HG02981 (cell line): ENCODE results near the gene SP7.
"Not testable (repeated sequence)": the region's sequence is repeated elsewhere in the genome, so short reads cannot be mapped to it uniquely, and the experiment has no call there.

Source experiments
- ATAC-seq: cut with Tn5 transposase; IDR thresholded peaks from one replicate; pipeline ENCODE4 v1.9.1; 2021; ENCODE audit warnings: mild to moderate bottlenecking, moderate library complexity; ENCODE audit not compliant: unreplicated experiment

SP7 gene

GRCh38 chr12:53347905-53348304, 11.8 kb upstream of the SP7 start:
- no peak for ATAC-seq

DNA sequence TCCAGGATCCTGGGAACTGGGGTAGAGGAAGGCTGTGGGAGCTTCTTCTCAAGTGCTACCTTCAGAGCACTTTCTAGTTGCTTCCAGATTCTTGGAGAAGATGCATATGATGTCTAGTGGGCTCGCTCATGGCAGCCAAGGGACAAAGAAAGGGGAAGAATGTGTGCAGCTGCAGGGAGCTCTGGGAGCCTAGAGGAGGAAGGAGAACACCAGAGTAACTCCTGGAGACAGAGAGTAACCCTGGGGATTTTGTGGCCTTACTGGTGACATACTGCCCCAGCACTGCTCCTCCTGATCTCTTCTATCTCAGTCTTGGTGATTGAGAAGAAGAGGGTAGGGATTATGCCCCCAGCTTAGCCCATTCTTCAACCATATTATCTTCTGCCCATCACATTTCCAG, 10.3 kb upstream of the SP7 start:
- no peak for ATAC-seq

DNA sequence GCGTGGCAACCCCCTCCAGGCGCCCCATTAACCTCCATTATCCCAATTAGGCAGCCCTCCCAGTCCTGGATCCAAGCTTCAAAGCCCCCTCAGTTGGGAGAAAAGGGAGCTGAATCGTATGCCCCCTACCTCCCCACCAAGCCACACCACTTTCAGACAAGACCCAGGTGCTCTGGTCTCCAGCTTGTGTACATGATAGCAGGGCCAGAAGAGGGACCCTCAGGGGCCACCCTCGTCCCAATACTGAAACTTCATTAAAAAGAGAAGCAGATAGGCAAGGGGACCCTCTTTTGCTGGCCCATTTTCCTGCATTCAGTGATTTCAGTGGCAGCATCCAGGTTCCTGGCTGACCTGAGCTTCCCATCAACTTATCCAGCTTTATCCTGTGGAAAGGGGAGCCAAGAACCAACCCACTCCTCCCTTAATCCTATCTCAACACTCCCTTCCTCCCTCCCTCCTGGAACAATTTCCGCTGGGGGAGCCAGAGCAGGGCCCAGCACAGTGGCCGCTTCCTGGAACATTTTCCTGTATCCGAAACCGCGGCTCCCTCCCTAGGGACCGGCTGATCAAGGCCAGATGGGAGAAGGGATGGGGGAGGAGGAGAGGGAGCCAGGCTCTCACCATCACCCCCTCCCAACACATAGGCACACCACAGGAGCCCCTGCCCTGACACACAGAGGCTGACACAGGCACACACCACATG, 9.5 kb upstream of the SP7 start:
- ATAC-seq: no peak

- no peak for ATAC-seq
Measured at GRCh38 chr12:53344824-53345485, 8.8 kb upstream of the SP7 start.

DNA sequence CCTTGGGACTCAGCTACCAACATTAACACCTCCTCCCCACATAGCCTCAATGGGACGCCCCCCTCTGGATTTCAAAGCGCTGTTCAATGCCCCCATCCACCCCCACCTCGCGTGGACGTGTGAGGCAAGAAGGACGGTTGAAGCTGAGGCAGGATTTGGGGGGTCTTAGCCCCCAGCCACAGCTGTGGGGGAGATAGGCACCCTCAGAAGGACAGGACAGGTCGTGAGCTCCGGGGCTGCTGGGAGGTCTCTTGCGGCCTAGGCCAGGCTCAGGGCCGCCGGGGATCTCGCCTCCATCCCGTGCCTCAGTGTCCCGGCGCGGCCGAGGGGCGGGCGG, 8.3 kb upstream of the SP7 start:
- no peak for ATAC-seq

- no peak for ATAC-seq
Measured at GRCh38 chr12:53343969-53344368, 7.8 kb upstream of the SP7 start.

- no peak for ATAC-seq
Measured at GRCh38 chr12:53343449-53343848, 7.3 kb upstream of the SP7 start.

DNA sequence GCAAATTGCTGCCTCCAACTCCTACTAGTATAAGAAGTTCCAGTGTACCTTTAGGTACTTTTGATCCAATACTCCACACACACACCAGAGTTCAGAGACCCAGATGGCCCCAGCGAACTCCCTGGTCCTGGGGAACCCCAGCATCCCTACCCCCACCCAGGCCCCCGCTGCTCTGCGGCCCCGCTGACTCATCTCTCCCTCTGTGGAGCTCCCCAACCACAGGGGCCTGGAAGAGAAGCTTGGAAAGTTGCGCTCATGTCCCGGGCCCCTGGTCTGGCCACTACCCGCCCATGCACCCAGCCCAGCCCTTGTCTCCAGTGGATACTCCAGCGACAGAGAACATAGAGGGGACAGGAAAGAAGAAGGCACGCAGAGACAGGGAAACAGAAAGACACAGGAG, 4.2 kb upstream of the SP7 start:
- no peak for ATAC-seq

- no peak for ATAC-seq
Measured at GRCh38 chr12:53338916-53339315, 2.8 kb upstream of the SP7 start.

- ATAC-seq: no peak
Measured at GRCh38 chr12:53338017-53338416, 1.9 kb upstream of the SP7 start.

- no peak for ATAC-seq
Measured at GRCh38 chr12:53334822-53335221, 1.3 kb downstream of the SP7 start.

- ATAC-seq: no peak
Measured at GRCh38 chr12:53333845-53334244, 2.3 kb downstream of the SP7 start.

DNA sequence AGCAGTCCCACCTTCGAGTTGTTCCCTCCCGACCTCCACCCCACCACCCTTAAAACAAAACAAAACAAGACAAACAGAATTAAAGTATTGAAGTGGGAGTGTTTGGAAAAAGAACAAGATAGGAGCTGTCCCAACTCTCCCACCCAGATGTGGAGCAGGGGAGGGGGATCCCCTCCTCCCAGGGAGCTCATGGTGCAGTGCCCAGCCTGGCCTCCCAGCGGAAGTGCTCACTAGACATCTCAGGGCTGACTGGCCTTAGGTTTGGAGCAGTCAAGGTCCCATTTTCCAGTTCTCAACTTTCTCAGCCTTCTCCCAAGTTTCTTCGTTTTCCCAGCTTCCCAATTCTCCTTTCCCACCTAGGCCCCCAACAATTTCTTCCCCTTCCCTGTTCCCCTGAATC, 2.9 kb downstream of the SP7 start:
- no peak for ATAC-seq

DNA sequence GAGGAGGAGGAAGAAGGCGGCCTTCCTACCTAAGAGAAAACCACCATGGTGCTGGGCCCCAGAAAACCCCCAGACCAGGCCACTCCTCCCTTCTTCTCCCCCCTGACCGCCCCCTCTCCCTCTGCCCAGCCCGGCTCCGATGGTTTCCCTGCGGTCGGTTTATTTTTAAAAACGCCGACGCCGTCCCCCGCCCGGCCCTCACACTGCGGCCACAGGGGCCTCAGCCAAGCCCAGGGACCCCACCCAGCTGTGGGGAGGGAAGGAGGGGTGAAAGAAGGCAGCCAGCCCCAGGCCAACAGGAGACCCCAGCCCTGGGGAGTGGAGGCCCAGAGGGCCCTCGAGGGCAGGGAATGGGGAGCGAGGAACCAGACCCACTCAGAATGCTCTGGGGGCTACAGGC, 3.4 kb downstream of the SP7 start:
- ATAC-seq: no peak

- ATAC-seq: not testable (repeated sequence)
Measured at GRCh38 chr12:53332339-53332738, 3.8 kb downstream of the SP7 start.

GRCh38 chr12:53330671-53331070, 5.5 kb downstream of the SP7 start:
- ATAC-seq: no peak

DNA sequence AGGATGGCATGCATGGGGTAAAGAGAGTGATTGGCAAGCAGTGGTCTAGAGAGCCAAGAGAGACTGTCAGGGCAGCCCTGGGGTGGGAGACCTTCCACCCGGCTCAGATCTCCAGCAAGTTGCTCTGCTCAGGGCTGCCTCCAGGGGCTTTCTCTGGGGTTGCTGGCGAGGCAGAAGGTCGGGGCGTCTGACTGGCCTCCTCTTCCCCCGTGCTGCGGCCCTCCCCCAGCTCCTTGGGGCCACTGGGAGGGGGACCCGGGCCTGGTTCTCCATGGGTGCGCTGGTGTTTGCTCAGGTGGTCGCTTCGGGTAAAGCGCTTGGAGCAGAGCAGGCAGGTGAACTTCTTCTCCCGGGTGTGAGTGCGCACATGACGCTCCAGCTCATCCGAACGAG, 8.1 kb downstream of the SP7 start:
- ATAC-seq: no peak

DNA sequence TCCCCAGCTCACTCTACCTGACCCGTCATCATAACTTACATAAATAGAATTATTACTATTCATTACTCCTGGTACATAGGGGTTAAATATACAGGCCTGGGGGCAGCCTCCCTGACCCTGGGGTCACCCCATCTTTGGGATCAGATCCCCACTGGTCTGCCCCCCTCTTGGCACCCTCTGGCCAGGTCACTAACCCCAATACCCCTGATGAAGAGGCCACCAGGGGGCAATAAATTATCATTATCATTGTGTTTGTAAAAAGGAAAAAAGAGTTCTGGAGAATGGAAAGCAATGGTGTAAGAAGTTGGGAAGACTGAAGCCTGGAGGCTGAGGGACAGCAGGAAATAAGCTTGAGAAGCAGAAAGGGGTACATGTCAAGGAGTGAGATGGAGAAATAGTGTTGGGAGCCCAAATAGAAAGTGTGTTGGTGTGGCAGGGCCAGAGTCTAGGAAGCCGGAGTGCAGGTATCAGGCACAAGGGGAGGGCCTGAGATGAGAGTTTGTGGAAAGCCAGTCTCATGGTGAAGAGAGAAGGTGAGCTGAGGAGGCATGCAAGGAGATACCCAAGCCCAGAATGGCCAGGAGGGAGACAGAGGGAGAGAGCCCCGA, 8.6 kb downstream of the SP7 start:
- ATAC-seq: no peak

GRCh38 chr12:53326460-53327185, 9.5 kb downstream of the SP7 start:
- ATAC-seq: no peak

GRCh38 chr12:53325511-53326061, 10.6 kb downstream of the SP7 start:
- ATAC-seq: no peak

DNA sequence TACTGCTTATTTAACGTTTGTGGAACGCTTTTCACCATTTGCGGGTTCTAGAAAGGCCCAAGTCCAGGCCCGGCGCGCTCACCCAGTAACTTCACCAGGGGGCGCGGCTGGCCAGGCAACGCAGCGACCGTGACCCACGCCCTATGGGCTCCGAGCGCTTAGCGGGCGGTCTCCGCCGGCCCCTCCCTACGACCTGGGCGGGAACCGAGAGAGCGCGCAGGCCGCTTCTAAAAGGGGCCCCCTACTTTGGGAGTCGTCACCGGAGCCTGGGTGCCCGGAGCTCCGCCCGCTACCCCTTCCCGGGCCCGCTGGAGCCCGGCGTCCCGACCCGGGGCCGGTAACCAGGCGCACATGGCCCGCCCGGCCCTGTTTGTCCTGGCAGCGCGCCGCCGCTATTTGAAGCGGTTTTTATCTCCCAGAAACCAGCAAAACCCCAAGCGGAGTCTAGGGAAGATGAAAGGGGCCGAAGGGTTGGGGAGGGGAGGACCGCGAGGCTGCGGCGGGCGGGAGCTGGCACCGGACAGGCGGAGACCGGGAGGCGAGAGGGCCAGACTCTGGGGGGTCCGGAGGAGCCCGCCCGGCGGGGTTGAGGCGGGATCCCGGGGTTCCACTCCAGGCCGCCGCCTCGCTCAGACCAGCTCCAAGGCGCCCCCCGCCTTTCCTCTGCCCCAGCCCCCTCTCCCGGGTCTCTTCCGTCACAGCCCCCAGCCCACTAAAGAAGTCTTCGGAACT, 11.2 kb downstream of the SP7 start:
- peak; percentile 43 for ATAC-seq
